H1 (cell line): Measurements from ENCODE around the gene RAPGEF6. TPM values are rescaled to one million over a fixed set of nuclear protein-coding genes. Genes with fewer than 3 reads are reported as not detected.

Experiments
- CTCF ChIA-PET: fragments of 300-600 bp; sonication (Branson Sonifier 250); formaldehyde crosslinking; loops from one replicate; lab custom pipeline; 2021; ENCODE audit not compliant: partially characterized antibody; lab: Charles Lee
- POLR2A ChIA-PET: fragments of 300-600 bp; sonication (Branson Sonifier 250); formaldehyde crosslinking; loops from one replicate; lab custom pipeline; 2021; ENCODE audit warnings: inconsistent platforms; ENCODE audit not compliant: partially characterized antibody; lab: Charles Lee
- DNase-seq, 2 experiments: peaks; one replicate each; pipeline versions ENCODE4 v3.0.0 to v3.0.0-alpha.2; 2010 to 2022; ENCODE audit warnings: low spot score in 2 of 2, low read depth in 1 of 2, mixed read lengths in 1 of 2
- FAIRE-seq: peaks from 2 replicates; lab custom pipeline; 2011; peaks lifted over from hg19 to GRCh38; lab: Jason Lieb, UNC
- H2AFZ ChIP-seq: 2 replicates; pipeline ENCODE4 v1.8.1; 2012; ENCODE audit warnings: low read length, inconsistent platforms
- H2AK5ac ChIP-seq: 2 replicates; pipeline ENCODE4 v1.6.1; 2013; ENCODE audit warnings: low read depth, low read length
- H2BK120ac ChIP-seq: replicated peaks from 2 replicates; pipeline ENCODE3; 2013; ENCODE audit warnings: low read depth, low read length, inconsistent platforms
- H2BK12ac ChIP-seq: 2 replicates; pipeline ENCODE4 v1.6.1; 2013; ENCODE audit warnings: low read depth, low read length
- H2BK15ac ChIP-seq: 2 replicates; pipeline ENCODE4 v1.6.1; 2013; ENCODE audit warnings: low read length
- H2BK20ac ChIP-seq: 2 replicates; pipeline ENCODE4 v1.6.1; 2013; ENCODE audit warnings: low read length
- H2BK5ac ChIP-seq: 2 replicates; pipeline ENCODE4 v1.6.1; 2013; ENCODE audit warnings: low read depth, low read length
- H3K14ac ChIP-seq: 2 replicates; pipeline ENCODE4 v1.6.1; 2013; ENCODE audit warnings: inconsistent platforms; ENCODE audit not compliant: insufficient read length
- H3K18ac ChIP-seq: 2 replicates; pipeline ENCODE4 v1.6.1; 2013; ENCODE audit warnings: low read length; ENCODE audit errors: extremely low read depth
- H3K23ac ChIP-seq: 2 replicates; pipeline ENCODE4 v1.6.1; 2013; ENCODE audit warnings: inconsistent platforms; ENCODE audit not compliant: insufficient read length
- H3K23me2 ChIP-seq: 2 replicates; pipeline ENCODE4 v1.6.1; 2013; ENCODE audit warnings: low read depth, low read length
- H3K27ac ChIP-seq: 2 replicates; pipeline ENCODE4 v1.6.1; 2011; ENCODE audit warnings: low read depth, low read length, inconsistent platforms
- H3K27me3 ChIP-seq, 4 experiments: replicated peaks in 1 of 4; 1 replicate in 1 of 4; 2 replicates in 3 of 4; pipeline versions ENCODE4 v1.6.1 to v1.8.1; 2011 to 2013; ENCODE audit warnings: low read length in 3 of 4, mild to moderate bottlenecking in 3 of 4, inconsistent platforms in 2 of 4, mixed read lengths in 2 of 4, moderate library complexity in 1 of 4; ENCODE audit not compliant: control insufficient read depth in 3 of 4, insufficient read depth in 3 of 4; ENCODE audit errors: extremely low read depth in 1 of 4
- H3K36me3 ChIP-seq, 4 experiments: 2 replicates each; pipeline versions ENCODE4 v1.6.1 to v1.8.1; 2011 to 2013; ENCODE audit warnings: mild to moderate bottlenecking in 4 of 4, low read length in 3 of 4, moderate library complexity in 2 of 4, control low read depth in 1 of 4, inconsistent platforms in 1 of 4; ENCODE audit not compliant: insufficient read depth in 4 of 4, control insufficient read depth in 2 of 4
- H3K4ac ChIP-seq: replicated peaks from 2 replicates; pipeline ENCODE3; 2013; ENCODE audit warnings: low read length, low read depth, mixed read lengths, inconsistent platforms; ENCODE audit not compliant: insufficient read length
- H3K4me1 ChIP-seq, 4 experiments: replicated peaks in 1 of 4; 1 replicate in 1 of 4; 2 replicates in 3 of 4; pipeline versions ENCODE4 v1.6.1 to v1.8.1; 2011 to 2013; ENCODE audit warnings: low read length in 3 of 4, inconsistent platforms in 2 of 4, mixed read lengths in 1 of 4; ENCODE audit not compliant: insufficient read depth in 4 of 4, control insufficient read depth in 3 of 4
- H3K4me2 ChIP-seq, 2 experiments: 2 replicates each; pipeline versions ENCODE4 v1.6.1 to v1.8.1; 2011 to 2013; ENCODE audit warnings: low read depth in 2 of 2, low read length in 2 of 2, control low read depth in 1 of 2, inconsistent platforms in 1 of 2, mild to moderate bottlenecking in 1 of 2; ENCODE audit not compliant: insufficient read depth in 1 of 2
- H3K4me3 ChIP-seq, 4 experiments: fragments of 200-600, 300-600 bp in 1 of 4; sonication (generic), shearing (Covaris generic), sonication (Bioruptor Twin) in 1 of 4; 2 replicates each; pipeline versions ENCODE4 v1.5.1 to v1.8.1; 2011 to 2016; ENCODE audit warnings: low read length in 4 of 4, low read depth in 3 of 4, control low read depth in 2 of 4, inconsistent platforms in 2 of 4, mild to moderate bottlenecking in 2 of 4, mixed read lengths in 1 of 4, moderate library complexity in 1 of 4; ENCODE audit not compliant: insufficient read depth in 2 of 4; ENCODE audit errors: extremely low read depth in 1 of 4
- H3K56ac ChIP-seq: replicated peaks from 2 replicates; pipeline ENCODE3; 2013; ENCODE audit warnings: low read depth, mild to moderate bottlenecking, mixed read lengths, low read length, inconsistent platforms; ENCODE audit not compliant: insufficient read length
- H3K79me1 ChIP-seq: 2 replicates; pipeline ENCODE4 v1.6.1; 2013; ENCODE audit warnings: low read depth, low read length, control low read depth
- H3K79me2 ChIP-seq, 2 experiments: 2 replicates each; pipeline versions ENCODE4 v1.6.1 to v1.8.1; 2012 to 2013; ENCODE audit warnings: low read length in 2 of 2, mild to moderate bottlenecking in 2 of 2, inconsistent platforms in 1 of 2; ENCODE audit not compliant: insufficient read depth in 2 of 2, control insufficient read depth in 1 of 2
- H3K9ac ChIP-seq, 4 experiments: replicated peaks in 1 of 4; 1 replicate in 1 of 4; 2 replicates in 3 of 4; pipeline versions ENCODE4 v1.6.1 to v1.8.1; 2011 to 2013; ENCODE audit warnings: low read depth in 3 of 4, low read length in 3 of 4, control low read depth in 2 of 4, mild to moderate bottlenecking in 2 of 4, moderate library complexity in 2 of 4, inconsistent platforms in 1 of 4; ENCODE audit errors: extremely low read depth in 1 of 4
- H3K9me3 ChIP-seq, 2 experiments: 2 replicates each; pipeline versions ENCODE4 v1.6.1 to v1.8.1; 2012 to 2013; ENCODE audit warnings: mild to moderate bottlenecking in 2 of 2, moderate library complexity in 2 of 2, control low read depth in 1 of 2, inconsistent platforms in 1 of 2, low read depth in 1 of 2, low read length in 1 of 2, mixed read lengths in 1 of 2; ENCODE audit not compliant: insufficient read depth in 2 of 2
- H4K20me1 ChIP-seq, 2 experiments: replicated peaks in 1 of 2; 2 replicates each; pipeline versions ENCODE3 to v1.8.1; 2011 to 2013; ENCODE audit warnings: inconsistent platforms in 2 of 2, low read length in 2 of 2, mild to moderate bottlenecking in 1 of 2; ENCODE audit not compliant: insufficient read depth in 2 of 2, control insufficient read depth in 1 of 2
- H4K5ac ChIP-seq: 2 replicates; pipeline ENCODE4 v1.6.1; 2013; ENCODE audit warnings: low read length, low read depth, mixed read lengths, inconsistent platforms; ENCODE audit not compliant: insufficient read length
- H4K8ac ChIP-seq: 2 replicates; pipeline ENCODE4 v1.8.0; 2013; ENCODE audit warnings: mild to moderate bottlenecking, moderate library complexity, low read length, inconsistent platforms; ENCODE audit not compliant: insufficient read depth; ENCODE audit errors: extremely low read depth
- H4K91ac ChIP-seq: replicated peaks from 2 replicates; pipeline ENCODE3; 2013; ENCODE audit warnings: low read length, mixed read lengths, inconsistent platforms; ENCODE audit not compliant: insufficient read length
- WGBS, 2 experiments: shearing (Covaris generic) in 1 of 2; methylation state at CpG; one replicate each; pipeline versions ENCODE4 v1.1.6 to v1.1.7; 2013 to 2015; ENCODE audit warnings: low lambda C conversion rate in 2 of 2, mixed read lengths in 2 of 2, inconsistent platforms in 1 of 2, low coverage in 1 of 2, missing lambda C conversion rate in 1 of 2; ENCODE audit not compliant: insufficient replicate concordance in 2 of 2, insufficient coverage in 1 of 2, insufficient read length in 1 of 2; ENCODE audit errors: extremely low coverage in 1 of 2, missing lambda C conversion rate in 1 of 2; 5-methylcytosine and 5-hydroxymethylcytosine counted together
- polyA plus RNA-seq, 7 experiments: library from polyadenylated mRNA; depleted of rRNA in 3 of 7; stranded (reverse) in 5 of 7; unstranded in 2 of 7; fragments of >200 nt in 5 of 7; fragments of 200-250 nt in 2 of 7; gene quantifications; 1 replicate in 5 of 7; 2 replicates in 1 of 7; 4 replicates in 1 of 7; pipeline versions ENCODE4 v1.2.1 to v1.2.3, GENCODE V29; 2011 to 2013; ENCODE audit warnings: missing spikeins in 2 of 7, mixed read lengths in 2 of 7
- total RNA-seq: library from RNA; stranded (reverse); fragmentation: NEBNext Ultra II Directional; extraction: Animal tissue kit (Norgen Biotek cat#: 25700); gene quantifications from 2 replicates; pipeline ENCODE4 v1.2.1, GENCODE V29; 2021

RAPGEF6 gene
- total and polyA plus RNA-seq, 2 of the 8 experiments (the other 6 are each of a cell fraction or from before 2014, with no cell fraction given) = 4.8 to 20.0 TPM

GRCh38 chr5:131682826-131683225 lies 47.8 kb upstream of the RAPGEF6 start:
- no peak overlapping the region for H2AFZ ChIP-seq
- H4K91ac ChIP-seq = no peak overlapping the region
- no peak overlapping the region for H2BK120ac ChIP-seq
- no peaks in the 10 kb centered on the region for H3K79me1 ChIP-seq
- no peak overlapping the region for H3K14ac ChIP-seq
- H3K4ac ChIP-seq = no peak overlapping the region
- ChIA-PET CTCF (no interaction called here), POLR2A (interaction anchor here (0.6 kb wide), 1 partner anchor 17 kb away, joined by 3 read pairs; no protein-coding TSS in a partner anchor)
- no peak overlapping the region for H4K5ac ChIP-seq
- no peaks in the 10 kb centered on the region for H4K20me1 ChIP-seq
- FAIRE-seq = no peak
- H2AK5ac ChIP-seq = no peak overlapping the region
- H3K4me2 ChIP-seq = no peak overlapping the region
- H3K36me3 ChIP-seq = peaks cover 0 to 6% (median under 1%) of the 10 kb centered on the region in 4 experiments; a peak in 3 of 8 replicates
- no peak for DNase-seq
- H2BK5ac ChIP-seq = no peak overlapping the region
- H2BK20ac ChIP-seq = no peak overlapping the region
- H3K9ac ChIP-seq = no peak overlapping the region
- no peak overlapping the region for H3K4me3 ChIP-seq
- no peak overlapping the region for H3K27ac ChIP-seq
- H4K8ac ChIP-seq = no peak overlapping the region
- 84% methylated on average over 2 of the region's 2 CpGs; no CpG with 5 or more reads in 1 of the 2 experiments for WGBS, 2 experiments
- H3K23ac ChIP-seq = no peak overlapping the region
- no peak overlapping the region for H2BK12ac ChIP-seq
- H3K9me3 ChIP-seq = no peaks in the 10 kb centered on the region
- no peak overlapping the region for H3K18ac ChIP-seq
- H2BK15ac ChIP-seq = no peak overlapping the region
- no peaks in the 10 kb centered on the region for H3K27me3 ChIP-seq
- no peaks in the 10 kb centered on the region for H3K4me1 ChIP-seq
- H3K23me2 ChIP-seq = no peaks in the 10 kb centered on the region
- H3K56ac ChIP-seq = no peak overlapping the region
- no peaks in the 10 kb centered on the region for H3K79me2 ChIP-seq
